Common myeloid progenitor, CD34-positive (primary cell): Measurements from ENCODE around the gene ALDH1A1.

Source experiments
- CTCF ChIA-PET: fragments of 350-600 bp; sonication (Branson Sonifier 250); formaldehyde crosslinking; loops from one replicate; lab custom pipeline; 2021; ENCODE audit warnings: antibody characterized with exemption; lab: Charles Lee
- POLR2A ChIA-PET: fragments of 350-600 bp; sonication (Branson Sonifier 250); formaldehyde crosslinking; loops from one replicate; lab custom pipeline; 2021; ENCODE audit warnings: antibody characterized with exemption; lab: Charles Lee
- DNase-seq, 3 donors: peaks; one replicate each; pipeline versions ENCODE4 v3.0.0 to v3.0.0-alpha.2; 2013
- H3K27ac ChIP-seq, 2 experiments: 1 replicate in 1 of 2; 2 replicates in 1 of 2; pipeline ENCODE4 v1.7.0; 2013; ENCODE audit warnings: inconsistent platforms in 2 of 2, low read length in 2 of 2, mild to moderate bottlenecking in 2 of 2, low read depth in 1 of 2, moderate library complexity in 1 of 2; ENCODE audit not compliant: severe bottlenecking in 2 of 2, insufficient read depth in 1 of 2, poor library complexity in 1 of 2
- H3K27me3 ChIP-seq, 5 experiments: replicated peaks in 2 of 5; 1 replicate in 3 of 5; 2 replicates in 2 of 5; pipeline versions ENCODE4 v1.6.1 to v1.7.0; 2013; ENCODE audit warnings: low read length in 4 of 5, mild to moderate bottlenecking in 2 of 5, moderate library complexity in 2 of 5, inconsistent platforms in 1 of 5; ENCODE audit not compliant: insufficient read depth in 5 of 5, control insufficient read depth in 4 of 5
- H3K36me3 ChIP-seq, 4 experiments: 1 replicate in 2 of 4; 2 replicates in 2 of 4; pipeline versions ENCODE4 v1.6.1 to v1.7.0; 2013; ENCODE audit warnings: low read length in 3 of 4, control low read depth in 1 of 4, mild to moderate bottlenecking in 1 of 4; ENCODE audit not compliant: control insufficient read depth in 4 of 4, insufficient read depth in 4 of 4
- H3K4me1 ChIP-seq, 4 experiments: 1 replicate in 3 of 4; 2 replicates in 1 of 4; pipeline versions ENCODE4 v1.6.1 to v1.7.1; 2013; ENCODE audit warnings: low read length in 3 of 4, mild to moderate bottlenecking in 3 of 4, control low read depth in 1 of 4, inconsistent platforms in 1 of 4, moderate library complexity in 1 of 4; ENCODE audit not compliant: control insufficient read depth in 4 of 4, insufficient read depth in 4 of 4; ENCODE audit errors: control extremely low read depth in 1 of 4
- H3K4me3 ChIP-seq, 7 experiments: 1 replicate in 4 of 7; 2 replicates in 3 of 7; pipeline versions ENCODE4 v1.5.1 to v1.7.0; 2013; ENCODE audit warnings: mild to moderate bottlenecking in 7 of 7, low read length in 6 of 7, moderate library complexity in 6 of 7, inconsistent platforms in 2 of 7, low read depth in 2 of 7, control low read depth in 1 of 7; ENCODE audit not compliant: insufficient read depth in 4 of 7, control insufficient read depth in 1 of 7; ENCODE audit errors: extremely low read depth in 1 of 7
- H3K9me3 ChIP-seq, 5 experiments: 1 replicate in 4 of 5; 2 replicates in 1 of 5; pipeline versions ENCODE4 v1.6.1 to v1.7.1; 2013; ENCODE audit warnings: low read length in 4 of 5, mild to moderate bottlenecking in 2 of 5, inconsistent platforms in 1 of 5, low read depth in 1 of 5, moderate library complexity in 1 of 5; ENCODE audit not compliant: control insufficient read depth in 4 of 5, insufficient read depth in 2 of 5; ENCODE audit errors: control extremely low read depth in 1 of 5
- WGBS: methylation state at CpG from one replicate; pipeline ENCODE4 v1.1.5; 2013; ENCODE audit not compliant: insufficient coverage; 5-methylcytosine and 5-hydroxymethylcytosine counted together

ALDH1A1 gene

DNA sequence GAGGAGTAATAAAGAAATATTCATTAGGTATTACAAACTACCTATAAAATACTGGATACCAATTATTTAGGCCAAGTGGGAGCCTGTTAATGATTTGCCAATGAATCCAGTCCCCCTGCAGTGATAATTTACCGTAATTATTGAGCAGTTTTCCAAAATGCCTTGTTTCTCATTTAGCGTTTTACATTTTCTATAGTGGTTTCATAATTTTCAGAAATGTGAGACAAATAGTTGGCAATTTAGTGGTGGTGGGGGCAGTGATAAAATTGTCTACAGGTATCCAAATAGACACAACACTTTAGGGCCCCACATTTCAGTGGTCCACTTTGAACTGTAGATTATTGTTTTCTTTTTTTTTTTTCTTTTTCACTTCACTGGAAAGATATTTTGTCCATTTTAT, 27.3 kb upstream of the ALDH1A1 start:
- 100% methylated on average over 1 of the region's 2 CpGs for WGBS
- ChIA-PET POLR2A (no interaction called here), CTCF (no interaction called here)
- no peak for DNase-seq
- Histone ChIP-seq H3K9me3 (no peaks in the 10 kb centered on the region), H3K4me3 (no peak overlapping the region), H3K27me3 (no peaks in the 10 kb centered on the region), H3K27ac (no peak overlapping the region), H3K36me3 (no peaks in the 10 kb centered on the region), H3K4me1 (peaks cover 0 to 26% (median 5%) of the 10 kb centered on the region in 4 experiments)

DNA sequence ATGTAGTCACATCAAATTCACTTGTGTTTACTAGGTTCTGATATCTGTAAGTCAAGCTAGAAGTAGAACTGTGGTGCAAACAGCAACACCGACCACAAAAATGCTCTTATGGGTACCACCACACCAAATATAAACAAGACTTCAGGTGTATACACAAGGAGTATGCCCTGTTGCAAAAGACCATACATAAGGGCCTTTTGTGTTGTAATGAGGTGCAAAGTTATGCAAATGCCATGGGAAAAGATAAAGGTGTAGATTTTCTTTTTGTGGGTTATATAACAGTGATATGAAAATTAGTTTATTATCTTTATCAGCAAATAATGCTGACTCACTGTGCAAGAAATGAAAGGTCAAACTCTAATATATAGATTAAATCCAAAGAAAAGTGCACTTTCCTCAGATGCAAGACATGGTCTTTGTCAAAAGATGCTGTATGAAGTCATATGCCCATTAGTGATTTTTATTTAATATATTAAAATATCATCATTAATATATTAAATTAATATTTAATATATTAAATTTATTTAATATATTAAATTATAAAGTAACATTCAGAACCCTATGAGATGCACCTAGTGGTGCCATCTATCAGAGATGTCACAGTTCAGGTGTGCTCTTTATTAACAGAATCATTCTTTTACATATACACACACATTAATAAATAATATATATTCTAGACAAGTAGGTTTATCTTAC, 26.7 kb upstream of the ALDH1A1 start:
- CTCF ChIA-PET: no interaction called here
- H3K4me3 ChIP-seq: no peak overlapping the region
- no peak overlapping the region for H3K27ac ChIP-seq
- H3K27me3 ChIP-seq: no peaks in the 10 kb centered on the region
- no peaks in the 10 kb centered on the region for H3K9me3 ChIP-seq
- WGBS: no CpG with 5 or more reads among the region's 1 CpG
- no peaks in the 10 kb centered on the region for H3K36me3 ChIP-seq
- POLR2A ChIA-PET: no interaction called here
- H3K4me1 ChIP-seq: peaks cover 0 to 26% (median 5%) of the 10 kb centered on the region in 4 experiments
- no peak for DNase-seq

DNA sequence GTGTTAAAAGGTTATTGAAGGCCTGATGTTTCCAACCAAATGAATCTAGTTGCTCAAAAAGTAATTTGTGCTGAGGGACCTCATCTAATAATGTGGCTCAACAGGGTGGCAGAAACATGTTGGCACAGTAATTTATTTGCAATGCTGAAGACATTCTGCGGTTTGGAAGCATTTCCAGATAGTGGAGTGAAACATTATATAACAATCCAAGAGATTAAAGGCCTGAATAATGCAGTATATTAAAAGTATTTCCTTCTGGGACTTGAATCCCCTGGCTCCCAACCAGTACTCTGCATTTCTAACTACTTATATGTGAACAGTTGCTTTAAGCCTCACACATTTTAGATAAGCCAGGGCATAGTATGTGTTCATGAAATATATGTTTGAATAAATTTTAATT, 25.9 kb upstream of the ALDH1A1 start:
- H3K27ac ChIP-seq: no peak overlapping the region
- ChIA-PET CTCF (interaction anchor here (1.3 kb wide), 1 partner anchor 8 kb away, joined by 3 read pairs; no protein-coding TSS in a partner anchor), POLR2A (no interaction called here)
- no peaks in the 10 kb centered on the region for H3K9me3 ChIP-seq
- DNase-seq: no peak
- WGBS: no CpG with 5 or more reads among the region's 1 CpG
- H3K27me3 ChIP-seq: no peaks in the 10 kb centered on the region
- no peaks in the 10 kb centered on the region for H3K36me3 ChIP-seq
- H3K4me3 ChIP-seq: no peak overlapping the region
- H3K4me1 ChIP-seq: peaks cover 0 to 26% (median 5%) of the 10 kb centered on the region in 4 experiments

DNA sequence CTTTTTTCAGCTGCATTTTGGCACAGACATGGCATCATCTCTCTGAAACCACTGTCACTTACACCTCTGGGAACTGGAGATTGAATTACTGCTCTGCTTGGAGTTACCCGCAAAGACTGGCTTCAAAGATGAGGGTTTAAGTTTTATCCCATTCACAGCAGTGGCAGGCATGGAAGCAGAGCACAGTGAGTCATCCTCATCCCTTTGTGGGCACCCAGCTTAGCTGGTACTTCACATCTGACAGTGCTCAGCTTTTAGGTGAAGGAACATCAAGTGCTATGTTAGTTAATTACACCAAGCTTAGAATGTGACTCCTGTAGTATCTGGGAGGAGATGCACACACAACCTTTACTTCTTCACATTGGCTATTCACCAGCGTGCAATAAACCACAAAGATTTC, 24.8 kb upstream of the ALDH1A1 start:
- Histone ChIP-seq H3K27ac (no peak overlapping the region), H3K9me3 (no peaks in the 10 kb centered on the region), H3K27me3 (no peaks in the 10 kb centered on the region), H3K4me1 (peaks cover 0 to 18% (median 5%) of the 10 kb centered on the region in 4 experiments), H3K36me3 (no peaks in the 10 kb centered on the region), H3K4me3 (no peak overlapping the region)
- ChIA-PET POLR2A (no interaction called here), CTCF (interaction anchor here (0.6 to 1.4 kb wide), 7 partner anchors 9 to 64 kb away, joined by 3 to 5 read pairs (median 3); no protein-coding TSS in a partner anchor)
- peak in 1 of 3 donors; percentile 27 for DNase-seq
- 100% methylated on average over 1 of the region's 2 CpGs for WGBS

DNA sequence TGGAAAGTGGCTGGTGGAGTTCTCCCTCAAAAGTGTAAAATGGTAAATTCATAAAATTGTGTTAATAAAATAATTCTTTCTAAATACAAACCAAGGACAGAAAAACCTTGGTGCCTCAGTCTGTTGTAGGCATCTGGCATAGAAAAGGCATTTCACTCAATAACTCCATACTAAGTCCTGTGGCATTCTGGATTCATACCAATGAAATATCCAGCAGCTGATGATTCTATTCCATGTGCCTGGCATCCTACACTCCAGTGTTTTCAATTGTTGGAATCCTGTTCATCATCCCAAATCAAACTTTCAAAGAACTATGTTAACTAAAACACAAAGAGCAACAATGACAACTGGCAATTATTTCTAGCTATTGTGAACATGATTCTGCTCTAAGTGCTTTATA, 21.6 kb upstream of the ALDH1A1 start:
- CTCF ChIA-PET: interaction anchor here (1.4 kb wide), 1 partner anchor 9 kb away, joined by 4 read pairs; no protein-coding TSS in a partner anchor
- Histone ChIP-seq H3K36me3 (no peaks in the 10 kb centered on the region), H3K9me3 (peaks cover 0 to under 1% (median 0%) of the 10 kb centered on the region in 5 experiments), H3K4me1 (peaks cover 0 to 11% (median 5%) of the 10 kb centered on the region in 4 experiments), H3K4me3 (no peak overlapping the region), H3K27me3 (no peaks in the 10 kb centered on the region), H3K27ac (no peak overlapping the region)
- DNase-seq: no peak
- POLR2A ChIA-PET: no interaction called here

DNA sequence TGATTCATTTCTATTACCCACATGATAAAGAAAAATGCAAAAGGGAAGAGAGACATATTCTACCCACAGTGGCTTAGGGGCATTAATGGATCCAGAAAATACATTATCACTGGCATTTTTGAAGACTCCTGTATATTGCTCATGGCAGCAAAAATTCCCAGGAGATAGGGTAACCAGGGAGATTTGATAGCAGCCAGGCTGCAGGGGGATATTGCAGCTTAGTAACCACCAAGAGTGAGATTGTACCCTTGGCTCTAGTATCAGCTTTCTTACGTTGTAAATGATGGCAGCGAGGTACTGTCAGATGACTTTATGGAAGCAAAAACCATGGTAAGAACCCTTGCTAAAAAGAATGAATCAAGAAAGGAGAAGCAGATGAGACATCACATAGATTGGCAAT, 19.8 kb upstream of the ALDH1A1 start:
- no peak for DNase-seq
- Histone ChIP-seq H3K27ac (no peak overlapping the region), H3K27me3 (no peaks in the 10 kb centered on the region), H3K36me3 (no peaks in the 10 kb centered on the region), H3K4me1 (peaks cover 0 to 10% (median 3%) of the 10 kb centered on the region in 4 experiments), H3K9me3 (peaks cover 0 to 2% (median 0%) of the 10 kb centered on the region in 5 experiments), H3K4me3 (no peak overlapping the region)
- ChIA-PET POLR2A (no interaction called here), CTCF (no interaction called here)
- WGBS: 100% methylated on average over 2 of the region's 2 CpGs

DNA sequence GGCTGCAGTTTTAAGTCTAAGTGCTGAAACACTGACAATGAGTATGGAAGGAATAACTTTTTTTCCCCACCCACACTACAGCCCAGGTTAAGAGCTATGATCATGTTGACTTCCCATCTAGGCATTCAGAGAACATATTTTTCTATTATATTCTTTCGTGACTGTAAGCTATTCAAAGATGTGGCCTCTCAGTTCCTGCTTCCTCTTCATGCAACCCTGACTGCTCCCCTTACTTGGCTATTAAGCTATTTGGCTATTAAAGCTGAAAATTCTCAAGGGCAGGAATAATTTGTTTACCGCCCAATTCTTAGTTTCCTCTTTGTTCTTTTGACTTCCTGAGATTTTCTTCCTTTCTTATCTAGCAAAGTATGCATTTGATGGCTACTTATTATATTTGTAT, 18.6 kb upstream of the ALDH1A1 start:
- WGBS: 13% methylated on average over 1 of the region's 2 CpGs
- ChIA-PET CTCF (interaction anchor here (0.9 to 1.2 kb wide), 3 partner anchors 10 to 58 kb away, joined by 3 read pairs; no protein-coding TSS in a partner anchor), POLR2A (no interaction called here)
- Histone ChIP-seq H3K27me3 (no peaks in the 10 kb centered on the region), H3K4me3 (no peak overlapping the region), H3K36me3 (no peaks in the 10 kb centered on the region), H3K27ac (no peak overlapping the region), H3K4me1 (peaks cover 0 to 10% (median 3%) of the 10 kb centered on the region in 4 experiments), H3K9me3 (peaks cover 0 to 2% (median 0%) of the 10 kb centered on the region in 5 experiments)
- DNase-seq: no peak
